BJ (cell line): ENCODE measurements around the gene HDLBP. TPM values are rescaled to one million over a fixed set of nuclear protein-coding genes. Genes with fewer than 3 reads are reported as not detected.

ENCODE experiments used
- CTCF ChIA-PET: fragments of 350-600 bp; formaldehyde crosslinking; extraction: SDS; loops from one replicate; lab custom pipeline; 2021; ENCODE audit warnings: antibody characterized with exemption, inconsistent platforms; lab: Yijun Ruan, JAX
- POLR2A ChIA-PET: fragments of 300-600 bp; sonication (Branson Sonifier 250); formaldehyde crosslinking; extraction: SDS; loops from one replicate; lab custom pipeline; 2021; ENCODE audit warnings: antibody characterized with exemption; lab: Charles Lee
- DNase-seq: peaks from one replicate; pipeline ENCODE4 v3.0.0-alpha.2; 2011; ENCODE audit warnings: low read depth
- H3K27me3 ChIP-seq: 2 replicates; pipeline ENCODE4 v1.6.0; 2011; ENCODE audit warnings: low read length; ENCODE audit not compliant: control insufficient read depth, insufficient read depth
- H3K36me3 ChIP-seq: 2 replicates; pipeline ENCODE4 v1.5.1; 2011; ENCODE audit warnings: low read length; ENCODE audit not compliant: control insufficient read depth, insufficient read depth
- H3K4me3 ChIP-seq: 2 replicates; pipeline ENCODE4 v1.5.1; 2011; ENCODE audit warnings: low read depth, mild to moderate bottlenecking, control low read depth, low read length
- CTCF ChIP-seq: IDR thresholded peaks from 2 replicates; pipeline ENCODE4 v1.5.1; 2011; ENCODE audit warnings: low read depth, mild to moderate bottlenecking, control low read depth, inconsistent platforms, low read length, moderate library complexity; ENCODE audit not compliant: insufficient read depth
- polyA plus RNA-seq: library from polyadenylated mRNA; depleted of rRNA; stranded (reverse); fragments of >200 nt; gene quantifications from 2 replicates; pipeline ENCODE4 v1.2.3, GENCODE V29; 2011

The HDLBP gene
- polyA plus RNA-seq, 1 experiment: 948 TPM

- H3K36me3 ChIP-seq: no peaks in the 10 kb centered on the region
- no peak overlapping the region for H3K4me3 ChIP-seq
- ChIA-PET CTCF (no interaction called here), POLR2A (no interaction called here)
- no peaks in the 10 kb centered on the region for H3K27me3 ChIP-seq
- TF ChIP-seq CTCF: no peak
- no peak for DNase-seq
Measured at GRCh38 chr2:241213567-241213966, 101.9 kb downstream of the HDLBP start.

GRCh38 chr2:241213041-241213440 is 102.4 kb downstream of the HDLBP start:
- Histone ChIP-seq H3K36me3 (no peaks in the 10 kb centered on the region), H3K4me3 (no peak overlapping the region), H3K27me3 (no peaks in the 10 kb centered on the region; the same call in 1 of the 2 replicates)
- CTCF ChIA-PET: no interaction called here
- TF ChIP-seq CTCF: no peak
- POLR2A ChIA-PET: no interaction called here
- no peak for DNase-seq

GRCh38 chr2:241211276-241211675 is 104.2 kb downstream of the HDLBP start:
- no peak overlapping the region for H3K4me3 ChIP-seq
- CTCF ChIA-PET: no interaction called here
- H3K36me3 ChIP-seq: no peaks in the 10 kb centered on the region
- no peak for TF ChIP-seq CTCF
- POLR2A ChIA-PET: no interaction called here
- no peaks in the 10 kb centered on the region; the same call in 1 of the 2 replicates for H3K27me3 ChIP-seq
- no peak for DNase-seq

GRCh38 chr2:241209271-241209670 is 106.2 kb downstream of the HDLBP start:
- POLR2A ChIA-PET: no interaction called here
- Histone ChIP-seq H3K27me3 (no peaks in the 10 kb centered on the region; the same call in 1 of the 2 replicates), H3K36me3 (no peaks in the 10 kb centered on the region), H3K4me3 (no peak overlapping the region)
- DNase-seq: no peak
- CTCF ChIA-PET: no interaction called here
- no peak for TF ChIP-seq CTCF

- H3K27me3 ChIP-seq: no peaks in the 10 kb centered on the region; the same call in 1 of the 2 replicates
- CTCF ChIA-PET: interaction anchor here (1.6 kb wide), 1 partner anchor 19 kb away, joined by 3 read pairs; the partner anchor contains the start of gene ANO7
- TF ChIP-seq CTCF: no peak
- no peak for DNase-seq
- H3K4me3 ChIP-seq: no peak overlapping the region
- POLR2A ChIA-PET: no interaction called here
- H3K36me3 ChIP-seq: no peaks in the 10 kb centered on the region
Measured at GRCh38 chr2:241208058-241208457, 107.4 kb downstream of the HDLBP start.
